Stomach (tissue), 4 donors: ENCODE data around the gene MICALL1.
"Not testable (repeated sequence)": the region's sequence is repeated elsewhere in the genome, so short reads cannot be mapped to it uniquely, and the experiment has no call there.

Source experiments
- CTCF ChIP-seq, 7 experiments: fragments of 450-650 bp in 4 of 7; fragments of 200-600 bp in 3 of 7; sonication (generic) in 3 of 7; IDR thresholded peaks; one replicate each; pipeline ENCODE4 v1.5.1; 2016 to 2019; ENCODE audit warnings: antibody characterized with exemption in 7 of 7, control low read depth in 2 of 7, mild to moderate bottlenecking in 1 of 7
- POLR2AphosphoS5 ChIP-seq, 3 donors: sonication (generic); formaldehyde crosslinking; IDR thresholded peaks; one replicate each; pipeline ENCODE4 v1.6.1; 2016; ENCODE audit warnings: antibody characterized with exemption in 3 of 3

GRCh38 chr22:37955825-37956397 lies 49.8 kb downstream of the MICALL1 start:
- TF ChIP-seq POLR2AphosphoS5, CTCF (IDR thresholded peaks at IDR 0.05): not testable (repeated sequence)
